Measurements from ENCODE around the gene MGLL. TPM values are rescaled to one million over a fixed set of nuclear protein-coding genes. Genes with fewer than 3 reads are reported as not detected.
A peak's percentile ranks its signal among the peaks of the same experiment; 100 is the strongest.

Gene MGLL
- polyA plus RNA-seq, 4 donors: 24.7 to 47.2 (median 43.1) TPM

GRCh38 chr3:127815641-127816605, 6.4 kb downstream of the MGLL start:
- DNase-seq: peak; percentile 92
- Histone ChIP-seq H3K27me3 (ENCODE audit: control insufficient read depth in 3 of 3, insufficient read depth in 3 of 3, low read length in 3 of 3) (no peaks in the 10 kb centered on the region), H3K4me3 (ENCODE audit: low read depth in 1 of 3, low read length in 3 of 3) (no peak overlapping the region), H3K9me3 (ENCODE audit: control insufficient read depth in 2 of 2, insufficient read depth in 1 of 2, low read depth in 1 of 2, low read length in 1 of 2) (peaks cover 0 to 12% of the 10 kb centered on the region in 2 donors), H3K27ac (ENCODE audit: low read depth in 1 of 3, low read length in 2 of 3) (peak overlapping the region; percentile 63 to 94 (median 94)), H3K36me3 (ENCODE audit: control insufficient read depth in 3 of 3, insufficient read depth in 2 of 3, low read depth in 1 of 3, low read length in 3 of 3) (peaks cover 0 to 50% (median 0%) of the 10 kb centered on the region in 3 donors), H3K4me1 (ENCODE audit: control insufficient read depth in 3 of 3, insufficient read depth in 2 of 3, low read depth in 1 of 3, low read length in 2 of 3) (peaks cover 23 to 62% (median 24%) of the 10 kb centered on the region in 3 donors)
- no peak for FAIRE-seq
- 27 to 69% (median 51%) methylated on average over 23 of the region's 23 CpGs for WGBS, 3 donors

GRCh38 chr3:127815001-127815400, 7.3 kb downstream of the MGLL start:
- H3K36me3 ChIP-seq (ENCODE audit: control insufficient read depth in 3 of 3, insufficient read depth in 2 of 3, low read depth in 1 of 3, low read length in 3 of 3): peaks cover 0 to 48% (median 0%) of the 10 kb centered on the region in 3 donors
- peaks cover 21 to 53% (median 22%) of the 10 kb centered on the region in 3 donors for H3K4me1 ChIP-seq (ENCODE audit: control insufficient read depth in 3 of 3, insufficient read depth in 2 of 3, low read depth in 1 of 3, low read length in 2 of 3)
- no peak overlapping the region for H3K4me3 ChIP-seq (ENCODE audit: low read depth in 1 of 3, low read length in 3 of 3)
- DNase-seq (peak in 1 of 2 donors; percentile 34), FAIRE-seq (no peak)
- peaks cover 0 to 12% of the 10 kb centered on the region in 2 donors for H3K9me3 ChIP-seq (ENCODE audit: control insufficient read depth in 2 of 2, insufficient read depth in 1 of 2, low read depth in 1 of 2, low read length in 1 of 2)
- H3K27me3 ChIP-seq (ENCODE audit: control insufficient read depth in 3 of 3, insufficient read depth in 3 of 3, low read length in 3 of 3): no peaks in the 10 kb centered on the region
- WGBS, 3 donors: 64 to 70% (median 66%) methylated on average over 7 of the region's 7 CpGs
- peak overlapping the region in 2 of 3 donors; percentile 94 for H3K27ac ChIP-seq (ENCODE audit: low read depth in 1 of 3, low read length in 2 of 3)

GRCh38 chr3:127814325-127814781, 8.0 kb downstream of the MGLL start:
- Histone ChIP-seq H3K9me3 (ENCODE audit: control insufficient read depth in 2 of 2, insufficient read depth in 1 of 2, low read depth in 1 of 2, low read length in 1 of 2) (peaks cover 0 to 12% of the 10 kb centered on the region in 2 donors), H3K4me3 (ENCODE audit: low read depth in 1 of 3, low read length in 3 of 3) (no peak overlapping the region), H3K27me3 (ENCODE audit: control insufficient read depth in 3 of 3, insufficient read depth in 3 of 3, low read length in 3 of 3) (no peaks in the 10 kb centered on the region), H3K4me1 (ENCODE audit: control insufficient read depth in 3 of 3, insufficient read depth in 2 of 3, low read depth in 1 of 3, low read length in 2 of 3) (peaks cover 17 to 46% (median 17%) of the 10 kb centered on the region in 3 donors), H3K36me3 (ENCODE audit: control insufficient read depth in 3 of 3, insufficient read depth in 2 of 3, low read depth in 1 of 3, low read length in 3 of 3) (peaks cover 0 to 44% (median 0%) of the 10 kb centered on the region in 3 donors), H3K27ac (ENCODE audit: low read depth in 1 of 3, low read length in 2 of 3) (peak overlapping the region in 2 of 3 donors; percentile 25 to 94)
- WGBS, 3 donors: 13 to 39% (median 26%) methylated on average over 2 of the region's 2 CpGs
- FAIRE-seq: no peak
- DNase-seq: peak; percentile 67 to 72

GRCh38 chr3:127812151-127812550, 10.2 kb downstream of the MGLL start:
- FAIRE-seq: no peak
- H3K36me3 ChIP-seq (ENCODE audit: control insufficient read depth in 3 of 3, insufficient read depth in 2 of 3, low read depth in 1 of 3, low read length in 3 of 3): peaks cover 0 to 33% (median 2%) of the 10 kb centered on the region in 3 donors

GRCh38 chr3:127811717-127812116, 10.6 kb downstream of the MGLL start:
- Histone ChIP-seq H3K27me3 (ENCODE audit: control insufficient read depth in 3 of 3, insufficient read depth in 3 of 3, low read length in 3 of 3) (no peaks in the 10 kb centered on the region), H3K36me3 (ENCODE audit: control insufficient read depth in 3 of 3, insufficient read depth in 2 of 3, low read depth in 1 of 3, low read length in 3 of 3) (peaks cover 0 to 29% (median 2%) of the 10 kb centered on the region in 3 donors), H3K9me3 (ENCODE audit: control insufficient read depth in 2 of 2, insufficient read depth in 1 of 2, low read depth in 1 of 2, low read length in 1 of 2) (peaks cover 0 to 12% of the 10 kb centered on the region in 2 donors), H3K27ac (ENCODE audit: low read depth in 1 of 3, low read length in 2 of 3) (no peak overlapping the region), H3K4me3 (ENCODE audit: low read depth in 1 of 3, low read length in 3 of 3) (no peak overlapping the region), H3K4me1 (ENCODE audit: control insufficient read depth in 3 of 3, insufficient read depth in 2 of 3, low read depth in 1 of 3, low read length in 2 of 3) (peaks cover 5 to 27% (median 6%) of the 10 kb centered on the region in 3 donors)
- 97 to 98% (median 97%) methylated on average over 3 of the region's 3 CpGs for WGBS, 3 donors
- no peak for FAIRE-seq
- no peak for DNase-seq

More at GRCh38 chr3:127812151-127812550, 10.2 kb downstream of the MGLL start:
- Histone ChIP-seq H3K4me1 (ENCODE audit: control insufficient read depth in 3 of 3, insufficient read depth in 2 of 3, low read depth in 1 of 3, low read length in 2 of 3) (peaks cover 9 to 31% (median 11%) of the 10 kb centered on the region in 3 donors), H3K9me3 (ENCODE audit: control insufficient read depth in 2 of 2, insufficient read depth in 1 of 2, low read depth in 1 of 2, low read length in 1 of 2) (peaks cover 0 to 12% of the 10 kb centered on the region in 2 donors), H3K4me3 (ENCODE audit: low read depth in 1 of 3, low read length in 3 of 3) (no peak overlapping the region), H3K27ac (ENCODE audit: low read depth in 1 of 3, low read length in 2 of 3) (no peak overlapping the region), H3K27me3 (ENCODE audit: control insufficient read depth in 3 of 3, insufficient read depth in 3 of 3, low read length in 3 of 3) (no peaks in the 10 kb centered on the region)
- DNase-seq: no peak

- 92 to 98% (median 92%) methylated on average over 2 of the region's 2 CpGs for WGBS, 3 donors
- no peak overlapping the region for H3K4me3 ChIP-seq (ENCODE audit: low read depth in 1 of 3, low read length in 3 of 3)
- peaks cover 1 to 8% (median 8%) of the 10 kb centered on the region in 3 donors for H3K4me1 ChIP-seq (ENCODE audit: control insufficient read depth in 3 of 3, insufficient read depth in 2 of 3, low read depth in 1 of 3, low read length in 2 of 3)
- peaks cover 0 to 4% of the 10 kb centered on the region in 2 donors for H3K9me3 ChIP-seq (ENCODE audit: control insufficient read depth in 2 of 2, insufficient read depth in 1 of 2, low read depth in 1 of 2, low read length in 1 of 2)
- FAIRE-seq: no peak
- H3K27ac ChIP-seq (ENCODE audit: low read depth in 1 of 3, low read length in 2 of 3): no peak overlapping the region
- no peaks in the 10 kb centered on the region for H3K27me3 ChIP-seq (ENCODE audit: control insufficient read depth in 3 of 3, insufficient read depth in 3 of 3, low read length in 3 of 3)
- no peak for DNase-seq
- peaks cover 0 to 25% (median 2%) of the 10 kb centered on the region in 3 donors for H3K36me3 ChIP-seq (ENCODE audit: control insufficient read depth in 3 of 3, insufficient read depth in 2 of 3, low read depth in 1 of 3, low read length in 3 of 3)
These were observed 12.7 kb downstream of the MGLL start for GRCh38 chr3:127809611-127810010.

- peaks cover 1 to 4% (median 4%) of the 10 kb centered on the region in 3 donors for H3K4me1 ChIP-seq (ENCODE audit: control insufficient read depth in 3 of 3, insufficient read depth in 2 of 3, low read depth in 1 of 3, low read length in 2 of 3)
- peaks cover 0 to 25% (median 2%) of the 10 kb centered on the region in 3 donors for H3K36me3 ChIP-seq (ENCODE audit: control insufficient read depth in 3 of 3, insufficient read depth in 2 of 3, low read depth in 1 of 3, low read length in 3 of 3)
- H3K9me3 ChIP-seq (ENCODE audit: control insufficient read depth in 2 of 2, insufficient read depth in 1 of 2, low read depth in 1 of 2, low read length in 1 of 2): peaks cover 0 to 4% of the 10 kb centered on the region in 2 donors
- 84 to 100% (median 85%) methylated on average over 1 of the region's 1 CpG for WGBS, 3 donors
- no peak overlapping the region for H3K4me3 ChIP-seq (ENCODE audit: low read depth in 1 of 3, low read length in 3 of 3)
- no peaks in the 10 kb centered on the region for H3K27me3 ChIP-seq (ENCODE audit: control insufficient read depth in 3 of 3, insufficient read depth in 3 of 3, low read length in 3 of 3)
- no peak overlapping the region for H3K27ac ChIP-seq (ENCODE audit: low read depth in 1 of 3, low read length in 2 of 3)
- DNase-seq (no peak), FAIRE-seq (no peak)
These were observed 13.1 kb downstream of the MGLL start for GRCh38 chr3:127809211-127809610.

GRCh38 chr3:127808197-127808596, 14.1 kb downstream of the MGLL start:
- DNase-seq (no peak), FAIRE-seq (no peak)
- Histone ChIP-seq H3K4me3 (ENCODE audit: low read depth in 1 of 3, low read length in 3 of 3) (no peak overlapping the region), H3K9me3 (ENCODE audit: control insufficient read depth in 2 of 2, insufficient read depth in 1 of 2, low read depth in 1 of 2, low read length in 1 of 2) (peaks cover 0 to 4% of the 10 kb centered on the region in 2 donors), H3K36me3 (ENCODE audit: control insufficient read depth in 3 of 3, insufficient read depth in 2 of 3, low read depth in 1 of 3, low read length in 3 of 3) (peaks cover 0 to 24% (median 2%) of the 10 kb centered on the region in 3 donors), H3K4me1 (ENCODE audit: control insufficient read depth in 3 of 3, insufficient read depth in 2 of 3, low read depth in 1 of 3, low read length in 2 of 3) (peaks cover 0 to 2% (median 0%) of the 10 kb centered on the region in 3 donors), H3K27ac (ENCODE audit: low read depth in 1 of 3, low read length in 2 of 3) (no peak overlapping the region), H3K27me3 (ENCODE audit: control insufficient read depth in 3 of 3, insufficient read depth in 3 of 3, low read length in 3 of 3) (no peaks in the 10 kb centered on the region)
